Measurements from ENCODE around the gene MVK.

MVK gene

GRCh38 chr12:109573029-109573913 lies at the start of gene MVK, which contains the start of gene MMAB:
Gene MVK (plus strand): TSS chr12:109573794. CDS start chr12:109574823, 1,029 bp downstream.
Gene MMAB (minus strand): TSS chr12:109573504. CDS start chr12:109573480, 24 bp downstream.
- DNase-seq = peak; percentile 98

- DNase-seq = no peak
These were observed 48.9 kb upstream of the MVK start for GRCh38 chr12:109524466-109525278.

DNA sequence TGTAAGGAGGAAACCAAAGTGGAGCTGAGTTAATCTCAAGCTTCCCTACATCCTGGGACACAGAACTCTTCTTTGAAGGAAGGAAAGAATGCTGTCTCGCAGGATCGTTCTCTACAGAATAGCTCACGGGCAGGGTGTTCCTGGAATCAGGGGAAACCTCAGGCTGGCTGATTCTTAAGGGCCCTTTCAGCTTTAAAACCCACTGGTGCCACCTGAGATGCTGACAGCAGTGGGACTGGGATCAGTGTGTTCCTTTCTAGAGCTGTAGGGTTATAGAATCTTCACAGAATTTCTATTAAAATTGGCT lies 48.4 kb upstream of the MVK start:
- no peak for DNase-seq

DNA sequence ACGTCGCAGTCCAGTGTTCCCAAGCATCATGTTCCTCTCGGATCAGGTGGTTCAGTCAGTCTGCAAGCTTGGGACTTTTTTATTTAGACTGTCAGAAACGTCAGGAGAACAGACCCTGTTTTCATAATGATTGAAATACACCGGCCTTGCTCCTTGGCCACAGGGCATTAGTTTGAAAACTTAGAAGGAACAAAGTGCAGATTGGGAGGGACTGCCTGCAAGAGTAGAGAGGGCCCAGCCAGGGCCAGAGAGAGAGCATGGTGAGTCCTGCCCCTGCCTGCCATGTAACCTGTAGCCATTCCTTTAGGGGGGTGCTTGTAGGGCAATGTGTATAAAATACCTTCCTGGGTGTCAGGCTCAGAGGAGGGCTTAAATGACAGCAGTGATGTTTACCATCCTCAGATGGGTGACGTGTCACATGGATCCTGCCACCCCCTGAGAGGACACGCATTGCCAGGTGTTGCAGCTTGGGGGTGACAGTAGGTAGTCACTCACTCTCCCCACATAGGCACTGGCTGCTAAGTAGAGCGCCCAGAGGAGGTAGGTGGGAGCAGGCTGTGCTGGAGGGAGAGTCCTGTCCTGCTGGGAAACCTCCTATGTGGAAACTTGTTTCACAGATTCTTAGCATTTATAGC lies 46.0 kb upstream of the MVK start:
- no peak for DNase-seq

DNA sequence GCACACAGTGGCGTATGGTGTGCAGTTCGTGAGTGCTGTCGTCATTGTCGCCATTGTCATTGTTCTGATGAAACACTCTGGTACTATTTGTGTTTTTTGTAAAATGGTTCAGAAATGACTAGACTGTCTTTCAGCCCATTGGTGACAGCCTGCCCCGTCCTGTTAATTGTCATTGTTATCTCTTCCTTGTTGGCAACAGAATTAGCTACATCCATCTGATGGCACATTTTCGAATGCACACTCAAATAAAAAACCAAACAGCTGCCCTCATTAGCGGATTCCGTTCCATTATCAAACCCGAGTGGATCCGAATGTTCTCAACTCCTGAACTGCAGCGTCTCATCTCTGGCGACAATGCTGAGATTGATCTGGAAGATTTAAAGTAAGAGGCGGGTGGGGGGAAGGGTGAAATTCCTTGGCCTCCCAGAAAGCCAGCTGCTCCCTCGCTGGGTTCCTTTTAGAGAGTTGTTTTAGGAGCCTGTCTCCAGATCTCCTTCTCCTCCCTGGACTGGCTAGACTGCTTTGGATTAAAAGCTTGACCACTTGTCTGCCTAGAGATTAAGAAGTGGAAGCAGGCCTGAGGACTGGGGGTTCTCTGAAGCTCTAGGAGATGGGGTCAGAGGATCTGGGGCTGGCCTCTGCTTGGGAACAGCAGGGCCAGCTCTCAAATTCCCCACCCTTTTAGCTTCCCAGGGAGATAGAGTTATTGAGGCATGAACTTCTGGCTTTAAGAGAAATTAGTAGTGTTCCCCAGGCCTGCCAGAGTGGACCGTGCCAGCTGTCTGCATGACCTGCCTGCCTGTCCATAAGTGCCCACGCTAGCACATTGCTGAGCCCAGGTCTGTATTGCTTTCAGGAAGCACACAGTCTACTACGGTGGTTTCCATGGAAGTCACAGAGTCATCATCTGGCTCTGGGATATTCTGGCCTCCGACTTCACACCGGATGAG lies 43.6 kb upstream of the MVK start:
- DNase-seq = no peak

GRCh38 chr12:109531411-109531810 lies 42.2 kb upstream of the MVK start:
- DNase-seq = no peak

- peak; percentile 81 for DNase-seq
These were observed 40.7 kb upstream of the MVK start for GRCh38 chr12:109532721-109533486.

DNA sequence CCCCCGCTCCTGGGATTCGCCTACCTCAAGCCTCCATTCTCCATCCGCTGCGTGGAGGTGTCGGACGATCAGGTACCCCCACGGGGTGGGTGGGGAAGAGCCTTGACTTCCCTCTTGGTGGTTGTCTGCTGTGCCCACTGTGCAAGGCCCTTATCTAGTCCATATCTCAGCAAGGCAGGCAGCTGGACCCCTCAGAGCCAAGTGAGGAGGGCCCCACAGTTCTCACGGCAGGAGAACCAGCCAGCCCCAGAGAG lies 40.2 kb upstream of the MVK start:
- no peak for DNase-seq

DNA sequence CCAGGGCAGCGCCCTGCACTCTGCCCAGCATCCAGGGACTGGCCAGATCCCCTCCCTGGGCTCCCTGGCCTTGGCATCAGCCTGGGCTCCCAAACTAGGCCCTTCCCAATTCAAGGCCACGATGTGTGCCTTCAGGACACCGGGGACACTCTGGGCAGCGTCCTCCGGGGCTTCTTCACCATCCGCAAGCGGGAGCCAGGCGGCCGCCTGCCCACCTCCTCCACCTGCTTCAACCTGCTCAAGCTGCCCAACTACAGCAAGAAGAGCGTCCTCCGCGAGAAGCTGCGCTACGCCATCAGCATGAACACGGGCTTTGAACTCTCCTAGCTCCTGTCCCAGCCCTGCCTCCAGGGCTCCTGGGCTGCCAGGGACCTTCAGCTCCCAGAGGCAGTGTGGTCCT lies 39.1 kb upstream of the MVK start:
- DNase-seq = no peak

DNA sequence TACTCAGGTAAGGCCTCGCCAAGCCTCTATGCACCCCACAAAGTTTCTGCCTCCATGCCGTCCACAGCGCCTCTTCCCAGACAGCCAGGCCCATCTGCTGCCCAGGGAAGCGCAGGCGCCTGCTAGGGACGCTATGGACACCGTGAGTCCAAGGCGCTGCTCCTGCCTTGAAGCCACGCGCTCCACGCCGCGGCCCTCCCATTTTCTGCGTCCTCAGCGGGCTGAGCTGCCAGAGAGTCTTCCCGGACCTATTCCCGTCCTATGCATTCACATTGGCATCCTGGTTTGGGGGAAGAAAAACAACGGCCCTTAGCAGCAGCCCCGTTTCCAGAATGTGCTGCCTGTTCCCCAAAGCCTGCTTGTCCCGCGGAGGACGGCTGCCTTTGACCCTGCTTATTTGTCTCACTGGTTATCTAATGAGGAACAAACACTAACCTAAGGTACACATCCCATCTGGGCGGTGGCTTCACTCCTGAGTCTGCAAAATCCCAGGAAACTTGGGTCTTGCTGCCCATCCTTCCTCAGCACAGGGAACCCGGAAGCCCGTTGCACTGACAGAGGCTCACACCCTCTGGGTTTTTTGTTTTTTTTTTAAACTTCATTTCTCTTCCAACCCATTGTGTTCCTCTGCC lies 38.2 kb upstream of the MVK start:
- DNase-seq = no peak

- DNase-seq = no peak
These were observed 37.7 kb upstream of the MVK start for GRCh38 chr12:109535863-109536250.

DNA sequence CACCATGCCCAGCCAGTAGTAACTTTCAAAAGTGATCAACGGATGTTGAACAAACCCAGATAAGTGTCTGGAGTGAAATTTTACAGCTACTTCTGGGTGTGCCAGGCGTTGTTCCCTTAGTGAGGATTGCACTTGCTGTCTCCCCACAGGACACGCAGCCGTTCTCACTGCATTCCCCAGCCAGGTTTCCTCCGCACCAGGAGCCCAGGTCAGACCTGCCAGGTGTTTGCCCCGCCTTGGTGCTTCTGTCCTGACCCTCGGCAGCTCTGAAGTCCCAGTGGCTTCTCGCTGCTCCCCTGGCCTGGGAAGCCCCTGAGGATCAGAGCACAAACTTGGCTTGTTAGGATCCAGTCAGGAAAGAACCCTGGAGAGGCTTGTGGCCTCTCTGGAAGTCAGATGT lies 36.5 kb upstream of the MVK start:
- DNase-seq = no peak

- no peak for DNase-seq
These were observed 35.3 kb upstream of the MVK start for GRCh38 chr12:109538191-109538863.

GRCh38 chr12:109539508-109539907 lies 34.1 kb upstream of the MVK start:
- no peak for DNase-seq

DNA sequence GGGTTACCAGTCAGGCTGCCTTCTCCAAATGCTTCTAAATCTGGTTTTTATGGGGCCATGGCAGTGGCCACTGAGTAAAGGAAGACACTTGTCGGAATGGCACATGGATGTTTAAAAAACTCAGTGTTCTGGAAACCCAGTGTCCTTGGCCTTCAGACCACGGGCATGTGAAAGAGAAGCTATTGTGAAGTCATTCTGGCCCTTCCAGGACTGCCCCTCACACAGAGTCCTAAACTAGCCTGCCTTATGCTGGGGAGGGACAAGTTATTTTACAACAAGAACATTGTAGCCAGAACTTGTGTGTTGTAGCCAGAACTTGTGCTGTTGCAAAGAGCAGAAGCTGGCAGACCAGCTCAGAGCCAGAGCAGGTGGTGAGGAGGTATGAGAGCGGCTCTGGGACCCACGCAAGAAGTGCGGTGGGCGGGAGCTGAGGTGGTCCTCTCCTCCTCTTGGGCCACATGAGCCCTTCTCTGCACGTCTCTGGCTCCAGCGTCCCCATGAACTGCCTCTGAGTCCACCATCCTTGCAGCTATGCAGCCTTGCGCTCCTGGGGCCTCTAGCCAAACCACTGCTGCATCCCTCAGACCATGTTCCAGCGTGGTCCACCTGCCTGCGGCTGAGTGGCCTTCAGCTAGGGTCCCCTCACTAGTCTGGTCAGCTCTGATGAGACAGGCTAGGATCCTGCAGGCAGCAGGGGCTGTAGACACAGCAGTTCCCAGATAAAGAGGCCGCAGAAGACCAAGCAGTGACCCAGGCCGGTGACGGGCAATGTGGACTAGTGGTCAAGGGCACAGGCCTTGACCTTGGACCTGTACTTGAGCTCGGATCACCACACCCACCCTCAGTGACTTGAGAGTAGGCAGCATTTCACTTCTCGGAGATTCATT lies 32.8 kb upstream of the MVK start:
- no peak for DNase-seq

GRCh38 chr12:109541413-109541726 lies 32.2 kb upstream of the MVK start:
- no peak for DNase-seq

GRCh38 chr12:109542014-109542413 lies 31.6 kb upstream of the MVK start:
- DNase-seq = no peak

DNA sequence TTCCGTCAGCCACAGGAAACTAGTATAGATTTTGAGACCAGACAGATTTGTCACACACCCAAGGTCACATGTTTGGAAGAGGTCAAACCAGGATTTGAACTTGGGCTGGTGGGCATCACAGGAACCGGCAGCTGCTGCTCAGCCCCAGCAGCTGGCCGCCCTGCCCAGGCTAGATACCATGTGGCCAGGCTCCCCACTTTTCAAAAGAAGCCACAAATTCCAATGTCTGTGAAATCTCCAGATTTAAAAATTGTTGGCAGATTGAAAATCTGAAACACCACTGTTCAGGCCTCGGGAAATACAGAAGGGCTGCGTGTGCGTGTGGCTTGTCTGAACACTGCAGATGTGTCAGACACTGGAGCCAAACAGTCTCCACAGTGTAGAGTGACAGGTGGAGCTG lies 30.7 kb upstream of the MVK start:
- DNase-seq = no peak

GRCh38 chr12:109544955-109545531 lies 28.6 kb upstream of the MVK start:
- no peak for DNase-seq

DNA sequence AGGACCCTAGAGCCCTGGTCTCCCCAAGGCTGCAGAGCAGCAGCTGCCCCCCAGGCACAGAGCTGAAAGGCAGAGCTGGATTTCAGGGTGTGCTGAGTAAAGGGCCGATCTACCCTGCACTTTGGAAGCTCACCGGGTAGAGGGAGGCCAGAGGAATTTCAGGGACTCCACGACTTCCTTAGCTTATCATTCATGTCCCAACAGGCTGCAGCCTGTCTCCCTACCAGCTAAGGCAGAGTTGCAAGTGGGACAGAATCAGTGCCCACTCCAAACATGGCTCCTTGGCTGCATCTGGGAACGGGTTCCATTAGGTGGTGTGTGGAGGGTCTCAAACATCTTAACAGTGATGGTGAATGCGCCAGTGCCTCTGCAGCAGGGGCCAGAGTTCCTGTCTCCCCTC lies 27.8 kb upstream of the MVK start:
- no peak for DNase-seq
